IMR-90 (cell line): ENCODE data around the gene LEP. TPM values are rescaled to one million over a fixed set of nuclear protein-coding genes. Genes with fewer than 3 reads are reported as not detected.

Experiments
- ATAC-seq: fragments of 200-7000 bp; cut with Tn5 transposase; 2 replicates; pipeline ENCODE4 v1.9.1; 2020; ENCODE audit warnings: low read depth, mild to moderate bottlenecking, moderate library complexity
- BruUV-seq: library from RNA; stranded (reverse); fragments of 400-500 nt; replicated peaks from 2 replicates; lab custom pipeline; 2021; lab: Mats Ljungman, UMichigan
- CTCF ChIA-PET: fragments of 300-600 bp; formaldehyde crosslinking; extraction: SDS; loops from one replicate; lab custom pipeline; 2021; ENCODE audit warnings: antibody characterized with exemption; lab: Yijun Ruan, JAX
- POLR2A ChIA-PET: fragments of 300-600 bp; sonication (Branson Sonifier 250); formaldehyde crosslinking; loops from one replicate; lab custom pipeline; 2022; ENCODE audit warnings: antibody characterized with exemption; ENCODE audit not compliant: unreplicated experiment; lab: Charles Lee
- DNase-seq: peaks from one replicate; pipeline ENCODE4 v3.0.0; 2013
- H2AFZ ChIP-seq: replicated peaks from 2 replicates; pipeline ENCODE3; 2013; ENCODE audit warnings: low read length, mild to moderate bottlenecking; ENCODE audit not compliant: poor library complexity
- H2AK5ac ChIP-seq: 2 replicates; pipeline ENCODE4 v1.6.1; 2013; ENCODE audit warnings: low read depth, low read length, inconsistent platforms
- H2AK9ac ChIP-seq: replicated peaks from 2 replicates; pipeline ENCODE3; 2013; ENCODE audit warnings: mild to moderate bottlenecking, low read depth, low read length, moderate library complexity; ENCODE audit not compliant: poor library complexity
- H2BK120ac ChIP-seq: 2 replicates; pipeline ENCODE4 v1.6.1; 2013; ENCODE audit warnings: low read depth, low read length, inconsistent platforms
- H2BK15ac ChIP-seq: 3 replicates; pipeline ENCODE4 v1.6.1; 2013; ENCODE audit warnings: low read depth, low read length, inconsistent platforms
- H2BK20ac ChIP-seq: 2 replicates; pipeline ENCODE4 v1.6.1; 2013; ENCODE audit warnings: low read depth, mild to moderate bottlenecking, inconsistent platforms, low read length, moderate library complexity
- H2BK5ac ChIP-seq: 2 replicates; pipeline ENCODE4 v1.6.1; 2013; ENCODE audit warnings: mild to moderate bottlenecking, low read depth, low read length, inconsistent platforms; ENCODE audit not compliant: poor library complexity, severe bottlenecking
- H3K14ac ChIP-seq: replicated peaks from 2 replicates; pipeline ENCODE4 v1.6.1; 2013; ENCODE audit warnings: low read depth, low read length, inconsistent platforms
- H3K18ac ChIP-seq: 2 replicates; pipeline ENCODE4 v1.6.1; 2013; ENCODE audit warnings: low read depth, low read length, control low read depth
- H3K23ac ChIP-seq: 2 replicates; pipeline ENCODE4 v1.6.1; 2013; ENCODE audit warnings: low read depth, low read length, inconsistent platforms
- H3K27ac ChIP-seq: 2 replicates; pipeline ENCODE4 v1.5.1; 2013; ENCODE audit warnings: mild to moderate bottlenecking, control low read depth, low read length; ENCODE audit not compliant: insufficient read depth
- H3K27me3 ChIP-seq: 2 replicates; pipeline ENCODE4 v1.6.1; 2013; ENCODE audit warnings: low read length; ENCODE audit not compliant: control insufficient read depth, insufficient read depth
- H3K36me3 ChIP-seq: 2 replicates; pipeline ENCODE4 v1.6.1; 2013; ENCODE audit warnings: low read length, mixed read lengths; ENCODE audit not compliant: control insufficient read depth, insufficient read depth
- H3K4ac ChIP-seq: 2 replicates; pipeline ENCODE4 v1.6.1; 2013; ENCODE audit warnings: low read depth, low read length, inconsistent platforms
- H3K4me1 ChIP-seq: 2 replicates; pipeline ENCODE4 v1.6.1; 2013; ENCODE audit warnings: low read length, mixed read lengths; ENCODE audit not compliant: control insufficient read depth, insufficient read depth
- H3K4me2 ChIP-seq: 2 replicates; pipeline ENCODE4 v1.6.1; 2013; ENCODE audit warnings: low read depth, mild to moderate bottlenecking, control low read depth, low read length, moderate library complexity
- H3K4me3 ChIP-seq: 2 replicates; pipeline ENCODE4 v1.5.1; 2013; ENCODE audit warnings: low read depth, mild to moderate bottlenecking, control low read depth, low read length, moderate library complexity; ENCODE audit not compliant: insufficient read depth
- H3K56ac ChIP-seq: 2 replicates; pipeline ENCODE4 v1.6.1; 2013; ENCODE audit warnings: low read length, inconsistent platforms; ENCODE audit not compliant: insufficient read depth; ENCODE audit errors: extremely low read depth
- H3K79me1 ChIP-seq, 2 experiments: 2 replicates each; pipeline ENCODE4 v1.6.1; 2013; ENCODE audit warnings: low read length in 2 of 2, inconsistent platforms in 1 of 2, low read depth in 1 of 2
- H3K9ac ChIP-seq: 2 replicates; pipeline ENCODE4 v1.6.1; 2013; ENCODE audit warnings: low read depth, low read length, control low read depth
- H3K9me1 ChIP-seq: 2 replicates; pipeline ENCODE4 v1.6.1; 2013; ENCODE audit warnings: low read length, inconsistent platforms; ENCODE audit not compliant: insufficient read depth
- H3K9me3 ChIP-seq: 2 replicates; pipeline ENCODE4 v1.6.1; 2013; ENCODE audit warnings: low read length; ENCODE audit not compliant: control insufficient read depth, insufficient read depth
- H4K20me1 ChIP-seq: 2 replicates; pipeline ENCODE4 v1.6.1; 2013; ENCODE audit warnings: low read length, inconsistent platforms; ENCODE audit not compliant: insufficient read depth
- H4K5ac ChIP-seq: 2 replicates; pipeline ENCODE4 v1.6.1; 2013; ENCODE audit warnings: mild to moderate bottlenecking, low read depth, low read length, control low read depth
- H4K8ac ChIP-seq, 2 experiments: 2 replicates each; pipeline ENCODE4 v1.6.1; 2013; ENCODE audit warnings: low read depth in 2 of 2, low read length in 2 of 2, control low read depth in 1 of 2, inconsistent platforms in 1 of 2
- H4K91ac ChIP-seq: 2 replicates; pipeline ENCODE4 v1.6.1; 2013; ENCODE audit warnings: low read depth, low read length, inconsistent platforms; ENCODE audit not compliant: insufficient read depth
- BHLHE40 ChIP-seq: fragments of 150-350 bp; IDR thresholded peaks from 2 replicates; pipeline ENCODE4 v1.6.1; 2016; ENCODE audit warnings: mild to moderate bottlenecking, low read depth, low read length
- NFE2L2 ChIP-seq: fragments of 150-350 bp; IDR thresholded peaks from 2 replicates; pipeline ENCODE4 v1.6.1; 2016; ENCODE audit warnings: low read depth, mild to moderate bottlenecking, low read length
- POLR2A ChIP-seq: IDR thresholded peaks from 2 replicates; pipeline ENCODE4 v1.6.1; 2012; ENCODE audit warnings: mild to moderate bottlenecking, low read depth, low read length
- SMC3 ChIP-seq: fragments of 150-350 bp; IDR thresholded peaks from 2 replicates; pipeline ENCODE4 v1.6.1; 2016; ENCODE audit warnings: low read depth, mild to moderate bottlenecking, antibody characterized with exemption, low read length, moderate library complexity
- WGBS, 2 experiments: methylation state at CpG; one replicate each; pipeline versions ENCODE4 v1.1.5 to v1.1.7; 2013; ENCODE audit warnings: missing lambda C conversion rate in 2 of 2; ENCODE audit not compliant: insufficient read length in 1 of 2; ENCODE audit errors: extremely low coverage in 2 of 2; 5-methylcytosine and 5-hydroxymethylcytosine counted together
- dilution Hi-C: fragments of 300-500 bp; cut with HindIII; formaldehyde crosslinking; loops from one replicate; pipeline ENCODE4 v1.14.3; 2018; ENCODE audit warnings: low sequenced_read_pairs; ENCODE audit not compliant: unreplicated experiment
- in situ Hi-C: fragments of 300-500 bp; cut with MboI; formaldehyde crosslinking; loops from 3 replicates; pipeline ENCODE4 v1.14.3; 2019; ENCODE audit warnings: low sequenced_read_pairs, inconsistent platforms, mixed read lengths
- intact Hi-C: fragments of 100-400 bp; cut with micrococcal nuclease; formaldehyde crosslinking; loops from 2 replicates; pipeline ENCODE4 v1.10.0; 2022
- polyA plus RNA-seq, 3 experiments: library from polyadenylated mRNA; depleted of rRNA; stranded (reverse); fragments of >200 nt; gene quantifications; 2 replicates each; pipeline ENCODE4 v1.2.3, GENCODE V29; 2012; ENCODE audit warnings: low replicate concordance in 1 of 3
- total RNA-seq: library from RNA; depleted of rRNA; stranded (reverse); fragments of >200 nt; gene quantifications from 2 replicates; pipeline ENCODE4 v1.2.3, GENCODE V29; 2012

The LEP gene
- total and polyA plus RNA-seq, 2 of the 4 experiments (the other 2 are of a cell fraction), result not detected

DNA sequence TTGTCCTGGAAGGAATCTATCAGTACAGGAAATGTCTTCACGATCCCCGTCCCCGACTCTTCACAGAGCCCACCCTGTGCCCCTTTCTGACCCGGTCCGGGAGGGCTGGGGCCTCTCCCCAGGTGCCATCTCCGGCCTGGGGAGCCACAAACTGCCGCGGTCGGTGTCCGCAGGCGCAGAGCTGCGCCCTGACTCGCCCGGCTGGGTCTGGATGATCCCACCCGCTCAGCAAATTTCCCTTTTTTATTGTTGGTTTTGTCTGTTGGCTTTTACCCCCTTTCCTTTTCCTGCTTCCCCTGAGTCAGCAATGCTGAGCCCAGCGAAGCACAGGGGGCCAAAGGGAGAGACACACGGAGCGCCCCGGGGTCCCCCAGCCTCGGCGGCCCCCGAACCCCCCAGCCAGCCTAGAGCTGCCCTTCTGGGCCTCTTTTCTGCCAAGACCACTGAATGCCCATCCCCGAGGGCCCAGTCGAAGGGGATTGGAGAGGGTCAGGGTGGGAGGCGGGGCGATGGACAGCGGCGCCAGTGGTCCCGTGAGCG is 30.9 kb downstream of the LEP start:
- no peaks in the 10 kb centered on the region for H4K20me1 ChIP-seq
- H3K36me3 ChIP-seq, result no peaks in the 10 kb centered on the region
- H2AK9ac ChIP-seq, result no peak overlapping the region
- no peak overlapping the region for H2BK15ac ChIP-seq
- H2BK20ac ChIP-seq, result no peak overlapping the region
- H3K18ac ChIP-seq, result no peak overlapping the region
- no TSS peak for BruUV-seq
- dilution Hi-C loops, result no loop called here
- no peak overlapping the region for H2AK5ac ChIP-seq
- no peak overlapping the region for H3K23ac ChIP-seq
- H3K4me1 ChIP-seq, result peaks cover 9% of the 10 kb centered on the region
- no peak for ATAC-seq
- intact Hi-C loops, result no loop called here
- H4K5ac ChIP-seq, result no peak overlapping the region
- H3K4me2 ChIP-seq, result peak overlapping the region; percentile 41; the same call in 1 of the 2 replicates
- H3K9ac ChIP-seq, result no peak overlapping the region
- no peaks in the 10 kb centered on the region for H3K79me1 ChIP-seq
- H2BK5ac ChIP-seq, result no peak overlapping the region
- H2BK120ac ChIP-seq, result no peak overlapping the region
- ChIA-PET POLR2A (no interaction called here), CTCF (no interaction called here)
- no peak for DNase-seq
- in situ Hi-C loops, result no loop called here
- no peaks in the 10 kb centered on the region; the same call in 1 of the 2 replicates for H3K9me1 ChIP-seq
- peak overlapping the region; percentile 37 for H2AFZ ChIP-seq
- peak overlapping the region; percentile 9; the same call in 1 of the 2 replicates for H3K4me3 ChIP-seq
- no peak overlapping the region for H3K14ac ChIP-seq
- no peak overlapping the region for H4K8ac ChIP-seq
- no CpG with 5 or more reads among the region's 30 CpGs for WGBS, 2 experiments
- no peak overlapping the region for H4K91ac ChIP-seq
- H3K9me3 ChIP-seq, result 0 out of 2 replicates have a peak, but pooled peaks cover 2% of the 10 kb centered on the region
- no peak overlapping the region for H3K27ac ChIP-seq
- no peak overlapping the region for H3K4ac ChIP-seq
- H3K56ac ChIP-seq, result no peak overlapping the region
- H3K27me3 ChIP-seq, result peaks cover 63% of the 10 kb centered on the region
- TF ChIP-seq NFE2L2, result no peak
- TF ChIP-seq SMC3, result no peak
- no peak for TF ChIP-seq BHLHE40
- no peak for TF ChIP-seq POLR2A
